BE2C (cell line): ENCODE measurements around the gene GALC.

Source experiments
- DNase-seq: peaks from one replicate; pipeline ENCODE4 v3.0.0-alpha.2; 2020
- H3K27me3 ChIP-seq: fragments of 250-450 bp; sonication (Bioruptor Pico); 2 replicates; pipeline ENCODE4 v1.5.1; 2020; ENCODE audit warnings: mild to moderate bottlenecking
- H3K36me3 ChIP-seq: fragments of 250-450 bp; sonication (Bioruptor Pico); 2 replicates; pipeline ENCODE4 v1.5.1; 2020; ENCODE audit warnings: mild to moderate bottlenecking
- H3K4me1 ChIP-seq: fragments of 250-450 bp; sonication (Bioruptor Pico); 2 replicates; pipeline ENCODE4 v1.5.1; 2020
- H3K4me3 ChIP-seq: 2 replicates; pipeline ENCODE4 v1.5.1; 2011; ENCODE audit warnings: low read depth, low read length
- H3K9me3 ChIP-seq: fragments of 250-450 bp; sonication (Bioruptor Pico); 2 replicates; pipeline ENCODE4 v1.5.1; 2020
- CTCF ChIP-seq: IDR thresholded peaks from 2 replicates; pipeline ENCODE4 v1.5.1; 2012; ENCODE audit warnings: mild to moderate bottlenecking, low read depth, low read length

Gene GALC

GRCh38 chr14:88004506-88005036, 11.6 kb upstream of the GALC start:
- DNase-seq, result no peak
- no peak for TF ChIP-seq CTCF
- Histone ChIP-seq H3K36me3 (no peaks in the 10 kb centered on the region), H3K27me3 (no peaks in the 10 kb centered on the region; the same call in 1 of the 2 replicates), H3K4me3 (no peak overlapping the region), H3K4me1 (no peaks in the 10 kb centered on the region), H3K9me3 (no peaks in the 10 kb centered on the region)

DNA sequence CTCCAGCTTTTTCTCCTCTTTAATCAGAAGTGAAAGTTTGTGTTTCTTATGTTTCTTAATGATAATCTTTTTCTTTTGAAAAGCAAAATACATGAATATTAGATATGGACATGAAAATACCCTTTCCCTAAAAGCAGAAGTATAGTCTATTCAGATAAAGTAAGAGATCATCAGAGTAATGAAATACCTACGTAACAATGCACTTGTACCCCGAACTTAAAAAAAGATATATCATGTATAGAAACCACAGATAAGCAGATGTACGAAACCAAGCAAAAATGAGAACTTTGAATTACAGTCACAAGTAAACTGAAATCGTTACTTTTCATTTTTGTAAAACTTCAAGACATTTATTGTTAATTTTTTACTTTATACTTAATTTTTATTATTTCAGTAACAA, 10.4 kb upstream of the GALC start:
- no peak for TF ChIP-seq CTCF
- Histone ChIP-seq H3K9me3 (no peaks in the 10 kb centered on the region), H3K4me1 (no peaks in the 10 kb centered on the region), H3K36me3 (no peaks in the 10 kb centered on the region), H3K4me3 (no peak overlapping the region), H3K27me3 (no peaks in the 10 kb centered on the region; the same call in 1 of the 2 replicates)
- DNase-seq, result no peak

DNA sequence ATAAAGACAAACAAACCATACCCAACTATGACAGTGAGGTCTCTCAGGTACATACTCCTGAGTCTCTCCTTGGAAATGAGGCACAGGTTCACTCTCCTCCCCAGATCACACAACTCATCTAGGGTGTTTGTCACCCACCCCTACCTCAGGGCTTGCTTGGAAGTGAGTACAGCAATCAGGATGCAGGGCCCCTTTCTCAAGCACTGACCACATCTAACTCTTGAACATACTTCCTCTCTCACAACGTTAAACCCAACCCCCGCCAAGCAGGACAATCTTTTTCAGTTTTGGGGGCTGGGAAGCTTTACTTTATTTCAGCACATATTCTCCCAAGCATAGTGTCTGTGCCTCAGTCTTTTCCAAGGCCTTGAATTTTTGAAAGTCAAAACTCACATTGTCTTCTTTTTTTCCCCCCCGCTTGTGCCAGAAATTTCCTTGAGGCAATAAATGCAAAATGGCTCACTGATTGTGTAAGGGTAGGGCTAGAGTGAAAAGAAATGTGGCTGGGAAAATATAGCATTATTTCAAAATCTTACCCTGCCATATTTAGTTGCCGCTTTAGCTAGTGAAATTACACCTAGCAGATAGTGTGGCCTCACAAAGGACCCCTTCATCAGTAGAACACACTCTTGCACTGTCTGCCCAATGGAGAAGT, 9.6 kb upstream of the GALC start:
- Histone ChIP-seq H3K9me3 (no peaks in the 10 kb centered on the region), H3K36me3 (no peaks in the 10 kb centered on the region), H3K27me3 (no peaks in the 10 kb centered on the region; the same call in 1 of the 2 replicates), H3K4me1 (no peaks in the 10 kb centered on the region), H3K4me3 (no peak overlapping the region)
- TF ChIP-seq CTCF, result 0 out of 2 replicates have a peak, but pooled peaks have one; percentile 2
- DNase-seq, result no peak

DNA sequence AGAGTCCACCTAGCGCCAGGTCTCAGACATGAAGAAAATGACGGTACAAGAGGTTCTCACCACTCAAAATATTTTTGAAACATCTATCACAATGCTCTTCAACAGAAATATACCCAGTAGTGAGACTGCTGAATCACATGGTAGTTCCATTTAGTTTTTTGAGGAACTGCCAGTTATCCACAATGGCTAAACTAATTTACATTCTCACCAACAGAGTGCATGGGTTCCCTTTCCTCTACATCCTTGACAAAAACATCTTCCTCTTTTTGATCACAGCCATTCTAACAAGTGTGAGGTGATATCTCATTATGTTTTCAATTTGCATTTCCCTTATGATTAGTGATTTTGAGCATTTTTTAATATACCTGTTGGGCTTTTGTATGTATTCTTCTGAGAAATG, 6.3 kb upstream of the GALC start:
- H3K27me3 ChIP-seq, result no peaks in the 10 kb centered on the region; the same call in 1 of the 2 replicates
- no peak for TF ChIP-seq CTCF
- no peak for DNase-seq
- H3K4me1 ChIP-seq, result no peaks in the 10 kb centered on the region
- no peaks in the 10 kb centered on the region for H3K9me3 ChIP-seq
- H3K36me3 ChIP-seq, result no peaks in the 10 kb centered on the region
- no peak overlapping the region for H3K4me3 ChIP-seq

DNA sequence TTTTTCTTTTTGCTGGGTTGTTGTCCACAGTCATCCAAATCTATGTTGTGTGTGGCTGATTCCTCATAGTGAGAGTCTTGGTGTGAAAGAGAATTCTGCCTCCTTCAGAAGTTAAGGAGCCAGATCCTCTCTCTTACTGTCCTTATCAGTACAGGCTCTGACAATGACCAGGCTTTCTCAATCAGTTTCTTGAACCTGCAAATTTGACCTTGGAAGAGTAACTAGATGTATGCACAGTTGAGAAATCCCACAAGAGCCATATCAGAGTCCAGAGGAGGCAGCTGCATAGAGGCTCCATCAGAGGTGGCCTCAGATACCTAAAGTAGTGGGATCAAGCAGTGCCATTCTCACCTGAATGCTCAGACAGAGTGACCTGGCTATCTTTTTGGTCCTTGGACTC, 5.5 kb upstream of the GALC start:
- Histone ChIP-seq H3K36me3 (no peaks in the 10 kb centered on the region), H3K9me3 (no peaks in the 10 kb centered on the region), H3K4me3 (no peak overlapping the region), H3K4me1 (no peaks in the 10 kb centered on the region), H3K27me3 (no peaks in the 10 kb centered on the region; the same call in 1 of the 2 replicates)
- TF ChIP-seq CTCF, result no peak
- DNase-seq, result no peak

GRCh38 chr14:87996291-87996592, 3.3 kb upstream of the GALC start:
- Histone ChIP-seq H3K27me3 (no peaks in the 10 kb centered on the region; the same call in 1 of the 2 replicates), H3K36me3 (no peaks in the 10 kb centered on the region), H3K4me1 (no peaks in the 10 kb centered on the region), H3K4me3 (no peak overlapping the region), H3K9me3 (no peaks in the 10 kb centered on the region)
- no peak for TF ChIP-seq CTCF
- DNase-seq, result no peak
